Measurements from ENCODE around the gene APOL6.

The APOL6 gene

GRCh38 chr22:35604621-35605368 is 43.5 kb upstream of the APOL6 start:
- DNase-seq (ENCODE audit: low read depth), result peak; percentile 58
- H3K4me3 ChIP-seq (ENCODE audit: low read depth, low read length), result no peak overlapping the region

GRCh38 chr22:35605369-35605680 is 42.9 kb upstream of the APOL6 start:
- TF ChIP-seq MAX (IDR thresholded peaks at IDR 0.05; ENCODE audit: low read depth, low read length) (no peak), POLR2A (IDR thresholded peaks at IDR 0.05; ENCODE audit: extremely low read depth, insufficient read length) (no peak), MYC (IDR thresholded peaks at IDR 0.05; ENCODE audit: low read depth, low read length) (no peak)
- TF ChIP-seq, protein P1, sequence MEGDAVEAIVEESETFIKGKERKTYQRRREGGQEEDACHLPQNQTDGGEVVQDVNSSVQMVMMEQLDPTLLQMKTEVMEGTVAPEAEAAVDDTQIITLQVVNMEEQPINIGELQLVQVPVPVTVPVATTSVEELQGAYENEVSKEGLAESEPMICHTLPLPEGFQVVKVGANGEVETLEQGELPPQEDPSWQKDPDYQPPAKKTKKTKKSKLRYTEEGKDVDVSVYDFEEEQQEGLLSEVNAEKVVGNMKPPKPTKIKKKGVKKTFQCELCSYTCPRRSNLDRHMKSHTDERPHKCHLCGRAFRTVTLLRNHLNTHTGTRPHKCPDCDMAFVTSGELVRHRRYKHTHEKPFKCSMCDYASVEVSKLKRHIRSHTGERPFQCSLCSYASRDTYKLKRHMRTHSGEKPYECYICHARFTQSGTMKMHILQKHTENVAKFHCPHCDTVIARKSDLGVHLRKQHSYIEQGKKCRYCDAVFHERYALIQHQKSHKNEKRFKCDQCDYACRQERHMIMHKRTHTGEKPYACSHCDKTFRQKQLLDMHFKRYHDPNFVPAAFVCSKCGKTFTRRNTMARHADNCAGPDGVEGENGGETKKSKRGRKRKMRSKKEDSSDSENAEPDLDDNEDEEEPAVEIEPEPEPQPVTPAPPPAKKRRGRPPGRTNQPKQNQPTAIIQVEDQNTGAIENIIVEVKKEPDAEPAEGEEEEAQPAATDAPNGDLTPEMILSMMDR (IDR thresholded peaks at IDR 0.05; ENCODE audit: low read depth, low read length), result no peak
- H3K4me3 ChIP-seq (ENCODE audit: low read depth, low read length), result no peak overlapping the region
- no peak for DNase-seq (ENCODE audit: low read depth)

More at GRCh38 chr22:35604621-35605368, 43.5 kb upstream of the APOL6 start:
- TF ChIP-seq POLR2A (IDR thresholded peaks at IDR 0.05; ENCODE audit: extremely low read depth, insufficient read length) (no peak), MAX (IDR thresholded peaks at IDR 0.05; ENCODE audit: low read depth, low read length) (no peak), MYC (IDR thresholded peaks at IDR 0.05; ENCODE audit: low read depth, low read length) (no peak)
- TF ChIP-seq, protein P1 (IDR thresholded peaks at IDR 0.05; ENCODE audit: low read depth, low read length), result no peak

GRCh38 chr22:35605851-35606481 is 42.3 kb upstream of the APOL6 start:
- DNase-seq (ENCODE audit: low read depth), result no peak
- TF ChIP-seq, protein P1 (IDR thresholded peaks at IDR 0.05; ENCODE audit: low read depth, low read length), result no peak
- TF ChIP-seq MYC (IDR thresholded peaks at IDR 0.05; ENCODE audit: low read depth, low read length) (no peak), MAX (IDR thresholded peaks at IDR 0.05; ENCODE audit: low read depth, low read length) (no peak), POLR2A (IDR thresholded peaks at IDR 0.05; ENCODE audit: extremely low read depth, insufficient read length) (no peak)
- H3K4me3 ChIP-seq (ENCODE audit: low read depth, low read length), result no peak overlapping the region

DNA sequence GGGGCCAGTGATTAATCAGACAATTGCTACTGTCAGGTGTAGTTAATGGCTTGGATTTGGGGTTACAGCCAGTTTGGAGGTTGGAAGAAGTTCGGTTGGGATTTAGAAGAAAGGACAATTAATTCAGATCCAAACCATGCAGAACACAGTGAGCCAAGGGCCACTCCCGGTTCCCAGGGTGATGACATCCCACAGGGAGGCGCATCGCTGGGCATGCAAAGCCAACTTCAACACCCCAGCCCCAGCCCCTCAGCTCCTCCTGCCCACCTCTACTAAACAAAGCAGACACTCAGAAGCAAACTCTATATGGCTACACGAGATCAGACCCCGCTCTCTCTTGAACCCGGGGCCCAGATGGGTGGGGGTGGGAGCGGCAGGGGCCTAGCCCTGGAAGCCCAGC is 41.3 kb upstream of the APOL6 start:
- DNase-seq (ENCODE audit: low read depth), result no peak
- TF ChIP-seq POLR2A (IDR thresholded peaks at IDR 0.05; ENCODE audit: extremely low read depth, insufficient read length), result no peak
- TF ChIP-seq MAX (IDR thresholded peaks at IDR 0.05; ENCODE audit: low read depth, low read length), result no peak
- no peak for TF ChIP-seq MYC (IDR thresholded peaks at IDR 0.05; ENCODE audit: low read depth, low read length)
- TF ChIP-seq, protein P1 (IDR thresholded peaks at IDR 0.05; ENCODE audit: low read depth, low read length), result no peak
- H3K4me3 ChIP-seq (ENCODE audit: low read depth, low read length), result no peak overlapping the region

GRCh38 chr22:35608088-35608487 is 40.2 kb upstream of the APOL6 start:
- TF ChIP-seq MAX (IDR thresholded peaks at IDR 0.05; ENCODE audit: low read depth, low read length) (no peak), POLR2A (IDR thresholded peaks at IDR 0.05; ENCODE audit: extremely low read depth, insufficient read length) (no peak)
- H3K4me3 ChIP-seq (ENCODE audit: low read depth, low read length), result no peak overlapping the region
- DNase-seq (ENCODE audit: low read depth), result no peak

DNA sequence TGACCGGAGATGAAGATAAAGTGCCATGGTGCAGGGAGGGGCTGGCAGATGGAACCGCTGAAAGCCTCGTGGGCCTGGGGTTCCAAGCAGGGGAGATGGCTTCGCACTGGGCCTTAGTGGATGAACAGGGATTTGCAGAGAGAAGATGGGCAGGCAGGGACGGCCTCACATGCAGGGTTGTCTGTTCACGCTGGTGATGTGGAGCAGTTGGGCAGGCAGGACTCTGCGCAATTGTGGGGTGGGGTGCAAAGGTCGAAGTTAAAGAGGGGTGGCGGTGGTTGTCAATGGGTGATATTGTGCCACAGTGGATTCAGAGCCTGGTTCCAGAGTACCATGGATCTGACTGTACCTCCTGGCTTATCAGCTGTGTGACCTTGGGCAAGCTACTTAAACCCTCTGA is 39.0 kb upstream of the APOL6 start:
- TF ChIP-seq, protein P1 (IDR thresholded peaks at IDR 0.05; ENCODE audit: low read depth, low read length), result no peak
- no peak for DNase-seq (ENCODE audit: low read depth)
- H3K4me3 ChIP-seq (ENCODE audit: low read depth, low read length), result no peak overlapping the region

Data from NB4 (cell line).